GM15510 (cell line): ENCODE data around the gene GALNT16.

Source experiments
- POLR2A ChIP-seq: IDR thresholded peaks from 3 replicates; pipeline ENCODE4 v1.6.1; 2011; ENCODE audit warnings: borderline replicate concordance; ENCODE audit not compliant: insufficient read length; ENCODE audit errors: extremely low read depth

Gene GALNT16

GRCh38 chr14:69317102-69317755 is 57.3 kb downstream of the GALNT16 start:
- TF ChIP-seq POLR2A: no peak

GRCh38 chr14:69317780-69318179 is 57.8 kb downstream of the GALNT16 start:
- no peak for TF ChIP-seq POLR2A

- TF ChIP-seq POLR2A: no peak
Observed at GRCh38 chr14:69318241-69318640, 58.3 kb downstream of the GALNT16 start.

GRCh38 chr14:69318901-69319475 is 59.0 kb downstream of the GALNT16 start:
- no peak for TF ChIP-seq POLR2A

GRCh38 chr14:69319911-69320310 is 60.0 kb downstream of the GALNT16 start:
- no peak for TF ChIP-seq POLR2A

- no peak for TF ChIP-seq POLR2A
Observed at GRCh38 chr14:69320581-69321365, 60.8 kb downstream of the GALNT16 start.

GRCh38 chr14:69321601-69322330 is 61.8 kb downstream of the GALNT16 start:
- no peak for TF ChIP-seq POLR2A

- no peak for TF ChIP-seq POLR2A
Observed at GRCh38 chr14:69323266-69323998, 63.5 kb downstream of the GALNT16 start.

GRCh38 chr14:69323999-69324282 is 64.0 kb downstream of the GALNT16 start:
- no peak for TF ChIP-seq POLR2A

- no peak for TF ChIP-seq POLR2A
Observed at GRCh38 chr14:69324341-69324931, 64.5 kb downstream of the GALNT16 start.

- no peak for TF ChIP-seq POLR2A
Observed at GRCh38 chr14:69325086-69325485, 65.1 kb downstream of the GALNT16 start.

GRCh38 chr14:69325646-69326265 is 65.8 kb downstream of the GALNT16 start:
- no peak for TF ChIP-seq POLR2A

GRCh38 chr14:69326611-69327010 is 66.7 kb downstream of the GALNT16 start:
- TF ChIP-seq POLR2A: no peak

GRCh38 chr14:69327507-69327906 is 67.5 kb downstream of the GALNT16 start:
- no peak for TF ChIP-seq POLR2A
